ENCODE results near the gene G0S2. TPM values are rescaled to one million over a fixed set of nuclear protein-coding genes. Genes with fewer than 3 reads are reported as not detected.

G0S2 gene
- total and polyA plus RNA-seq, 10 of the 15 experiments (the other 5 are each of a cell fraction or from before 2014, with no cell fraction given) = 0.07 to 0.51 (median 0.23) TPM

- TF ChIP-seq RELA (IDR thresholded peaks at IDR 0.05; ENCODE audit: borderline replicate concordance, partially characterized antibody) (no peak), MYC (IDR thresholded peaks at IDR 0.05; ENCODE audit: insufficient read depth, insufficient read length, insufficient replicate concordance, low read length, severe bottlenecking) (no peak)
- TF ChIP-seq, protein P1, sequence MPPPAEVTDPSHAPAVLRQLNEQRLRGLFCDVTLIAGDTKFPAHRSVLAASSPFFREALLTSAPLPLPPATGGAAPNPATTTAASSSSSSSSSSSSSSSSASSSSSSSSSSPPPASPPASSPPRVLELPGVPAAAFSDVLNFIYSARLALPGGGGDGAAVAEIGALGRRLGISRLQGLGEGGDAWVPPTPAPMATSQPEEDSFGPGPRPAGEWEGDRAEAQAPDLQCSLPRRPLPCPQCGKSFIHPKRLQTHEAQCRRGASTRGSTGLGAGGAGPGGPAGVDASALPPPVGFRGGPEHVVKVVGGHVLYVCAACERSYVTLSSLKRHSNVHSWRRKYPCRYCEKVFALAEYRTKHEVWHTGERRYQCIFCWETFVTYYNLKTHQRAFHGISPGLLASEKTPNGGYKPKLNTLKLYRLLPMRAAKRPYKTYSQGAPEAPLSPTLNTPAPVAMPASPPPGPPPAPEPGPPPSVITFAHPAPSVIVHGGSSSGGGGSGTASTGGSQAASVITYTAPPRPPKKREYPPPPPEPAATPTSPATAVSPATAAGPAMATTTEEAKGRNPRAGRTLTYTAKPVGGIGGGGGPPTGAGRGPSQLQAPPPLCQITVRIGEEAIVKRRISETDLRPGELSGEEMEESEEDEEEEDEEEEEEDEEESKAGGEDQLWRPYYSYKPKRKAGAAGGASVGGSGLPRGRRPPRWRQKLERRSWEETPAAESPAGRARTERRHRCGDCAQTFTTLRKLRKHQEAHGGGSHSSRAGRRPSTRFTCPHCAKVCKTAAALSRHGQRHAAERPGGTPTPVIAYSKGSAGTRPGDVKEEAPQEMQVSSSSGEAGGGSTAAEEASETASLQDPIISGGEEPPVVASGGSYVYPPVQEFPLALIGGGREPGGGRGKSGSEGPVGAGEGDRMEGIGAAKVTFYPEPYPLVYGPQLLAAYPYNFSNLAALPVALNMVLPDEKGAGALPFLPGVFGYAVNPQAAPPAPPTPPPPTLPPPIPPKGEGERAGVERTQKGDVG (CRISPR knock-in tag; IDR thresholded peaks at IDR 0.05) = no peak
These were observed 24.0 kb upstream of the G0S2 start (continued) for GRCh38 chr1:209651138-209651587.

GRCh38 chr1:209652121-209652735 is 23.0 kb upstream of the G0S2 start, which contains the start of gene LAMB3:
TSS of gene LAMB3 (minus strand) at chr1:209652425. CDS start at chr1:209650944, 1,481 bp downstream.
- Histone ChIP-seq H3K4me1 (ENCODE audit: control insufficient read depth, insufficient read depth, low read length) (peaks cover 24% of the 10 kb centered on the region), H3K9ac (ENCODE audit: control insufficient read depth, insufficient read depth, low read length) (no peak within 1 kb of the TSS), H3K79me2 (ENCODE audit: control insufficient read depth, insufficient read depth, low read length) (no peaks in the 10 kb centered on the region), H3K36me3 (ENCODE audit: control insufficient read depth in 2 of 2, insufficient read depth in 2 of 2, low read length in 1 of 2) (no peaks in the 10 kb centered on the region), H3K4me2 (ENCODE audit: control insufficient read depth, insufficient read depth) (0 out of 2 replicates have a peak within 1 kb of the TSS, but pooled peaks have one; percentile 2), H3K27ac (ENCODE audit: control insufficient read depth, insufficient read depth) (no peak within 1 kb of the TSS), H3K27me3 (replicated peaks in 1 of 2; ENCODE audit: control insufficient read depth in 2 of 2, insufficient read depth in 2 of 2, low read length in 1 of 2) (no peaks in the 10 kb centered on the region), H3K4me3 (no peak within 1 kb of the TSS), H3K9me3 (replicated peaks; ENCODE audit: control insufficient read depth, insufficient read depth, low read length) (no peaks in the 10 kb centered on the region), H4K20me1 (ENCODE audit: control insufficient read depth, insufficient read depth) (no peaks in the 10 kb centered on the region), H2AFZ (ENCODE audit: control insufficient read depth, low read depth, low read length) (no peak within 1 kb of the TSS; the same call in 1 of the 2 replicates)
- ChIA-PET CTCF (interaction anchor here (0.7 to 4.0 kb wide), 25 partner anchors 10 to 173 kb away, joined by 3 to 58 read pairs (median 5); partner anchors contain the start of genes C1orf74, G0S2 and TRAF3IP3), POLR2A (interaction anchor here (1.0 to 7.6 kb wide), 8 partner anchors 9 to 45 kb away, joined by 3 to 95 read pairs (median 6); partner anchors contain the start of gene G0S2), SMC1A (ENCODE audit: uncharacterized antibody, unreplicated experiment) (interaction anchor here (0.9 to 17.6 kb wide), 14 partner anchors 10 to 103 kb away, joined by 3 to 261 read pairs (median 5); partner anchors contain the start of genes G0S2 and TRAF3IP3), RAD21 (ENCODE audit: unreplicated experiment) (interaction anchor here (1.1 to 15.7 kb wide), 18 partner anchors 10 to 117 kb away, joined by 3 to 195 read pairs (median 8); partner anchors contain the start of gene G0S2)
- DNase-seq (ENCODE audit: low read depth, low spot score) (no peak), ATAC-seq (peak; percentile 12), FAIRE-seq (no peak)
- intact Hi-C loops (cut with micrococcal nuclease; ENCODE audit: unreplicated experiment) = loop anchor here (5.0 kb wide), 1 partner anchor 95 kb away; no protein-coding TSS in a partner anchor
- TF ChIP-seq NFYB (IDR thresholded peaks at IDR 0.05; ENCODE audit: insufficient read depth, low read depth, low read length) (no peak), SPI1 (IDR thresholded peaks at IDR 0.05; ENCODE audit: borderline replicate concordance, insufficient read depth, low read depth, low read length) (peak; percentile 47; the same call in 1 of the 2 replicates)
- BruUV-seq (replicated peaks) = no TSS peak
- in situ Hi-C loops (cut with MboI) = no loop called here
- WGBS (ENCODE audit: insufficient coverage, insufficient replicate concordance, low lambda C conversion rate, missing lambda C conversion rate) = 76% methylated on average over 14 of the region's 14 CpGs

Measured in GM12878 (cell line).